ENCODE data around the gene PIK3C2G.

- TF ChIP-seq CTCF (IDR thresholded peaks at IDR 0.05) (no peak), EZH2 (IDR thresholded peaks at IDR 0.05) (no peak), EZH2phosphoT487 (IDR thresholded peaks at IDR 0.05) (no peak)
Observed at GRCh38 chr12:18358930-18359329, 97.6 kb downstream of the PIK3C2G start.
